HG02798 (cell line): ENCODE data around the gene LAT.
"Not testable (repeated sequence)": the region's sequence is repeated elsewhere in the genome, so short reads cannot be mapped to it uniquely, and the experiment has no call there.

Experiments used
- ATAC-seq: cut with Tn5 transposase; IDR thresholded peaks from one replicate; pipeline ENCODE4 v1.9.1; 2021; ENCODE audit warnings: mild to moderate bottlenecking; ENCODE audit not compliant: unreplicated experiment, poor library complexity

Gene LAT

DNA sequence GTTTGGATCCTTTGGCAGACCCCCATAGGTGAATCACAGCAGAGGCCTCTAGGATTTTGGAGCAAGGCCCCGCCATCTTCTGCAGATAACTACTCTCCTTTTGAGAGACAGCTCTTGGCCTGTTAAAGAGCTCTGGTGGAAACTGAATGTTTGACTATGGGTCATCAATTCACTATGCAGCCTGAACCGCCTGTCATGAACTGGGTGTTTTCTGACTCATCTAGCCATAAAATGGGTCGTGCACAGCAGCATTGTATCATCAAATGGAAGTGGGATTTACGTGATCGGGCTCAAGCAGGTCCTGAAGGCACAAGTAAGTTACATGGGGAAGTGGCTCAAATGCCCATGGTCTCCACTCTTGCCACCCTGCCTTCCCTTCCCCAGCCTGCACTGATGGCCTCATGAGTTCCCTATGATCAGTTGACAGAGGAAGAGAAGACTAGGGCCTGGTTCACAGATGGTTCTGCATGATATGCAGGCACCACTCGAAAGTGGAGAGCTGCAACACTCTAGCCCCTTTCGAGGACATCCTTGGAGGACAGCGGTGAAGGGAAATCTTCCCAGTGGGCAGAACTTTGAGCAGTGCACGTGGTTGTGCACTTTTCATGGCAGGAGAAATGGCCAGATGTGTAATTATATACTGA lies 19.8 kb downstream of the LAT start:
- not testable (repeated sequence) for ATAC-seq

GRCh38 chr16:29007730-29008593 lies 23.1 kb downstream of the LAT start:
- no peak for ATAC-seq

GRCh38 chr16:29009050-29009837 lies 24.4 kb downstream of the LAT start:
- no peak for ATAC-seq

DNA sequence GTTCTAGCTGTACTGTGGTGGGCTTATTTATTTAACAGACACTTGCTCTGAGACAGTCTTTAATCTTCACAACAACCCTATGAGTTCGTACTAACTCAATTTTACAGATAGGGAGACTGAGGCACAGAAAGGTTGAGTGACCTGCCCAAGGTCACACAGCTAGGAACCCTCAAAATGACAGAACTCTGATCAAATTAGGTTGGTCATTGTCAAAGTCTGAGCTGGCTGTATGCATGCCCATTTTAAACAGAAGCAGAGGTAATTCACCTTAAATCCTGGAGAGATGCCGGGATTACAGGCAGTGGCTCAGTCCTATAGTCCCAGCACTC lies 24.9 kb downstream of the LAT start:
- ATAC-seq, result no peak

GRCh38 chr16:29011112-29011511 lies 26.3 kb downstream of the LAT start:
- ATAC-seq, result no peak

DNA sequence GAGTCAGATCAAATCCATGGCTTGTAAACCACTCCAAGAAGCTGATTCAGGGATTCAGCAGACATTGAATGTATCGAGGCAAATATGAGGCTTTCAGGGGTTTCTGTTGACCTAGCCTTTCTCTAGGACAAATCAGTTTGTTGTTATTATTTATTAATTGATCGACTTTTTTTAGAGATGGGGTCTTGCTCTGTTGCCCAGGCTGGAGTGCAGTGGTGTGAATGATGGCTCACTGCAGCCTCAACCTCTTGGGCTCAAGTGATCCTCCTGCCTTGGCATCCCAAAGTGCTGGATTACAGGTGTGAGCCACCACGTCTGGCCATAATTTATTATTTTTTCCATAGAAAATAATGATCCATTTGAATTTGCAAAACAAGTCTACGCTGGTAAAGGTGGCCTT lies 27.0 kb downstream of the LAT start:
- no peak for ATAC-seq

- ATAC-seq, result no peak
Measured at GRCh38 chr16:29012913-29013553, 28.2 kb downstream of the LAT start.

- no peak for ATAC-seq
Measured at GRCh38 chr16:29014561-29015069, 29.8 kb downstream of the LAT start.

DNA sequence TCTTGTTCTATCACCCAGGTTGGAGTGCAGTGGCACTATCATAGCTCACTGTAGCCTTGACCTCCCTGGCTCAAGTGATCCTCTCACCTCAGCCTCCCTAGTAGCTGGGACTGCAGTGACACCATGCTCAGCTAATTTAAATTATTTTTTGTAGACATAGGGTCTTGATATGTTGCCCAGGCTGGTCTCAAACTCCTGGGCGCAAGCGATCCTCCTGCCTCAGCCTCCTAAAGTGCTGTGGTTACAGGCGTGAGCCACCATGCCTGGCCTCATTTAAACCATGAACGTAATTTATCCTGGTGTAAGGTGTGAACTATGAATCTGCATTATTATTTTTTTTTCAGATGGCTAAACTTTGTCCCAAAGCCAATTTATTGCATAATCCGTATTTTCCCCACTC lies 37.3 kb downstream of the LAT start:
- ATAC-seq, result no peak

DNA sequence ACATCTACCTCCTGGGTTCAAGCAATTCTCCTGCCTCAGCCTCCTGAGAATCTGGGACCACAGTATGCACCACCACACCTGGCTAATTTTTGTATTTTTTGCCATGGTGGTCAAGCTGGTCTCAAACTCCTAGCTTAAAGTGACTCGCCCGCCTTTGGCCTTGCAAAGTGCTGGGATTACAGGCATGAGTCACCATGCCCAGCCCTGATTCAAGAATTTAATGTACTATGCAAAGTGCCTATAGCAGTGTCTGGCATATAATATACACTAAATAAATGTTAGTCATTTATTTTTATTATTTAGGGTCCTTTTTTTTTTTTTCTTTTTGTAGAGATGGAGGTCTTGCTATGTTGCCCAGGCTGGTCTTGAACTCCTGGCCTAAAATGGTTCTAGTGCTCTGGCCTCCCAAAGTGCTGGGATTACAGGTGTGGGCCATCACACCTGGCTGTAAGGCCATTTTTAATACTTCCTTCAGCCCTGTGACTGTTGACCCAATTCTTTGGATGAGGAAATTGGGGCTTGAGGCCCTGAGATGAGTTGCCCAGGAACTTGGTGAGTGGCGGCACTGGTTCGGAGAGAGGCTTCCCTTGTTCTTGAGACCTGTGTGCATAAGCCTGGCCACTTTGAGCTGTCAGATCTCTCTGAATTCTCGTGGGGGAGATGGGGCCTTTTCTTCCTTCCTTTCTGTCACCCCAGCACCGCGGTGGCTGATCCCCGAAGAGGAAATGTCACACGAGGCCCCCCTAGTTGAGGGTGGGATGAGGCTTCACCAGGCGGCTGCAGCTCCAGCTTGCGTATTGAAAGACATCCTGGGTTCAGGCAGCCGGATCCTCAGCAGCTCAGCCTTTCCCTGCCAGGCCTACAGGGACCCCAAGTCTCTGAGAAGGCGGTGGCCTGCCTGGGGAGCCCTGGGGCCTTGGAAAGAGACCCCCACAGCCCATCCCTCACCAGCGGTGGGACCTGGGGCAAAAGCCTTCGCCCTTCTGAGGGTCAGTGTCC lies 38.7 kb downstream of the LAT start:
- no peak for ATAC-seq

DNA sequence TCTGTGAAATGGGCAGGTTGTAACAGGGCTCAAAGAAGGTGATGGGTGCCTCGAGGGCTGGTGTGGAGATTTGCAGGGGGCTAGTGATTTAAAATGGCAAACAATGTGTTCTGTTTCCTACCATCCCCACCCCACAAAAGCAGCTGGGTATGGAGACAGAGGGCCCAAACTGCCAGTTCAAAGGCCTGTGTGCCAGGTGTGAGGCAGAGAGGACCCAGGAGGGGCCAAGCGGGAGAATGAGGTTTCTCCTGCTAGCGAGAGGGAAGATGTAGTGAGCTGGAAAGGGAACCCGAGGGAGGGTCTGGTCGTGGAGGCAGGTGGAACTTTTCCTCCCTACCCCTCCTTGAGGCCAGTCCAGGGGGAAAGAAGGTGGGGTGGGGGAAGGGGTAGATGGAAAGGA lies 39.4 kb downstream of the LAT start:
- no peak for ATAC-seq

DNA sequence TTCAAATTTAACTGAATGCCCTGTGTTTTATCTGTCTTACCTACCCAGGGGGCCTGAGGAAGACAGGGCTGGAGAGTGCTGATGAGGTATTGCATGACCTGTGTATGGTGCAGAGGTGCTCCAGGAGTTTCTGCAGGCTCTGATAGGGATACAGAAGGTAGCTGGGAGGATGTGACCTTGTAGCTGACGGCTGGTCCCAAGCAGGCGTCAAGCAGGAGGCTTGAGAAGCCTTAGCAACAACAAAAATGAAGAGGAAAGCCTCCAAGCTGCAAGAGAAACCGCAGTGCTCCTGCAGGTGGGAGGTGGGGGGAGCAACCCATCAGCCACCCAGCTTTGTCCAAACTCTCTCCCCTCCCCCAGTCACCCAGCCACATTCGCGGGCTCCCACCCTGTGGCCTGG lies 40.4 kb downstream of the LAT start:
- no peak for ATAC-seq

DNA sequence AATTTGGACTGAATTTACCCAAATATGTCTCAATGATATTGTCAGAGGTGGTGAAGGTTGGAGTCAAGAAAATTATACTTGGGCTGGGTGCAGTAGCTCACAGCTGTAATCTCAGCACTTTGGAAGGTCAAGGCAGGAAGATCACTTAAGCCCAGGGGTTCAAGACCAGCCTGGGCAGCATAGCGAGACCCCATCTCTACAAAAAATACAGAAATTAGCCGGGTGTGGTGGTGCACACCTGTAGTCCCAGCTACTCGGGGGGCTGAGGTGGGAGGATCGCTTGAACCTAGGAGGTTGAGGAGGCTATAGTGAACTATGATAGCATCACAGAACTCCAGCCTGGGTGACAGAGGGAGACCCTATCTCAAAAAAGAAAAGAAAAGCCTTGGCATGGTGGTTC lies 40.9 kb downstream of the LAT start:
- ATAC-seq, result no peak

- no peak for ATAC-seq
Measured at GRCh38 chr16:29028457-29029167, 43.8 kb downstream of the LAT start.

DNA sequence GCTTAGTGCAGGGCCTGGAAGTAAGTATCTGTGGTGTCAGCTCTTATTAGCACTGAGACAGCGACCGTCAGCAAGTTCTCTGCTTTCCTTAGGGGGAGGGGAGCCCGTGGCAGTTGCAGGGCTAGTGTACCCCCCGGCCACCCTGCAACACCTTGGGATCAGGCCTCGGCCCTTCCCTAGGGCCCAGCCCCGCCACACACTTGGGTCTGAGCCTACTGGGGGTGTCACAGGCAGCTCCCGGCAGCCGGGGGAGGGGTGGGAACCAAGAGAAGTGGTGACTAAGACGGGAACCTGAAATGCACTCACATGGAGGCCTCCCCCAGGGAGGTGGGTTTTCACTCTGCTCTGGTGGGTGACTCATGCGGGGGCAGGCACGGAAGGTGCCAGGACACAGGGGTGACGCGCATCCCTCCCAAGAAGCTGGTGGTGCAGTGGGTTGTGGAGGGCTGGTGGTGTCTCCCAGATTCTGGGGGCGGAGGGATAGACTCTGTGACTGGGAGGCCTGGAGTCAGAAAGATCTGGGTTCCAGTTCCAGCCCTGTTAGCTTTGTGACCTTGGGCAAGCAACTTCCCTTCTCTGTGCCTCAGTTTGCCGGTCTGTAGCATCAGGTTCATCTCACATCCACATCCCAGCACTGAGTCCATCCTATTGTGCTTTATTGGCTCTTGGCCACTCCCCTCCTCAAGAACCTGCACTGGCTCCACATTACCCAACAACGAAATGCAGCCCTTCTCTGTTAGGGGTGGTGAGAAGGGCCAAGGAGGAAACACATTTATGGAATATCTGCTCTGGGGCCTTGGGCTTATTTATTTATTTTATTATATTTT lies 44.5 kb downstream of the LAT start:
- ATAC-seq, result no peak

DNA sequence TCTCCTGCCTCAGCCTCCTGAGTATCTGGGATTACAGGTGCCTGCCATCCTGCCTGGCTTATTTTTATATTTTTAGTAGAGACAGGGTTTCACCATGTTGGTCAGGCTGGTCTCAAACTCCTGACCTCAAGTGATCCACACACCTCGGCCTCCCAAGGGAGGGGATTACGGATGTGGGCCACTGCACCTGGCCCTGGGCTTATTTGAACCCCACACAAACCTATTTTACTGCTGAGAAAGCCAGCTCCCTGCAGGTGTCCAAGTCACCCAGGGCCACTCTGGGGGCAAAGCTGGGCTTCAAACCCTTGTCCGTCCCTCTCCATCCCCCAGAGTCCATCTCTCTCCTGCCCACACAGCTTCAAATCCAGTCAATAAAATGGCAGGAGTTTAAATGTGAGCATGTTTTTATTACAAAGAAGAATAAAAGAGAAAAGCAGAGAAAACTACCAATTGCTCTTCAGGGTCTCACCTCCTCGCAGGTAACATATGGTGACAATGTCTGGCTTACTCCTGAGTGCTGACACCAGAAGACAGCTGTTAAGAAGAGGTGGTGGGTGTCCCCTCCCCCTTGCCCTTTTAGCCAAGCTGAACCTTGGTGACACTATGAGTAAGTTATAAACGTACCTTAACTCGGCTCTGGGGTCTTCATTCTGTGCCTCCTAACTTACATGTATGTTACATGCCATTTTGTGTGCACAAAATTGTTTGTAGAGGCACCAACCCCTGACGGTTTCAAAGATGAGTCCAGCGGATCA lies 45.4 kb downstream of the LAT start:
- no peak for ATAC-seq
